Activated naive CD4-positive, alpha-beta T cell (primary cell): Measurements from ENCODE around the gene COL15A1.

Experiments
- DNase-seq, 4 experiments: peaks; one replicate each; lab custom pipeline; 2025; lab: John Stamatoyannopoulos, UW

COL15A1 gene

GRCh38 chr9:98949565-98949964 lies 5.9 kb downstream of the COL15A1 start:
- no peak for DNase-seq

GRCh38 chr9:98950262-98950661 lies 6.6 kb downstream of the COL15A1 start:
- DNase-seq = no peak

GRCh38 chr9:98951967-98952366 lies 8.3 kb downstream of the COL15A1 start:
- DNase-seq = no peak

GRCh38 chr9:98953581-98954243 lies 10.0 kb downstream of the COL15A1 start:
- DNase-seq = no peak

- DNase-seq = no peak
These were observed 10.5 kb downstream of the COL15A1 start for GRCh38 chr9:98954244-98954610.

GRCh38 chr9:98955259-98955658 lies 11.6 kb downstream of the COL15A1 start:
- DNase-seq = no peak

- no peak for DNase-seq
These were observed 14.1 kb downstream of the COL15A1 start for GRCh38 chr9:98957826-98958225.

- DNase-seq = no peak
These were observed 14.7 kb downstream of the COL15A1 start for GRCh38 chr9:98958271-98958984.

GRCh38 chr9:98960409-98960808 lies 16.7 kb downstream of the COL15A1 start:
- no peak for DNase-seq

GRCh38 chr9:98961513-98962180 lies 17.9 kb downstream of the COL15A1 start:
- DNase-seq = no peak

GRCh38 chr9:98962181-98962560 lies 18.5 kb downstream of the COL15A1 start:
- no peak for DNase-seq

GRCh38 chr9:98962861-98963260 lies 19.2 kb downstream of the COL15A1 start:
- DNase-seq = no peak

GRCh38 chr9:98964201-98964600 lies 20.5 kb downstream of the COL15A1 start:
- no peak for DNase-seq

GRCh38 chr9:98964911-98965336 lies 21.2 kb downstream of the COL15A1 start:
- DNase-seq = no peak

- DNase-seq = no peak
These were observed 23.0 kb downstream of the COL15A1 start for GRCh38 chr9:98966676-98967075.

- DNase-seq = no peak
These were observed 23.6 kb downstream of the COL15A1 start for GRCh38 chr9:98967257-98967656.

- DNase-seq = no peak
These were observed 24.0 kb downstream of the COL15A1 start for GRCh38 chr9:98967680-98968079.

GRCh38 chr9:98968601-98969337 lies 25.1 kb downstream of the COL15A1 start:
- DNase-seq = no peak

GRCh38 chr9:98970532-98971041 lies 26.9 kb downstream of the COL15A1 start:
- DNase-seq = no peak

- DNase-seq = no peak
These were observed 27.6 kb downstream of the COL15A1 start for GRCh38 chr9:98971168-98971914.

- DNase-seq = no peak
These were observed 28.2 kb downstream of the COL15A1 start for GRCh38 chr9:98971915-98972223.

- DNase-seq = no peak
These were observed 29.0 kb downstream of the COL15A1 start for GRCh38 chr9:98972716-98973115.
